GM18505 (cell line): ENCODE results near the gene HIVEP3.

Experiments used
- ATAC-seq: cut with Tn5 transposase; IDR thresholded peaks from one replicate; pipeline ENCODE4 v1.9.1; 2021; ENCODE audit not compliant: unreplicated experiment
- POLR2A ChIP-seq: IDR thresholded peaks from 4 replicates; pipeline ENCODE4 v1.6.1; 2011; ENCODE audit warnings: borderline replicate concordance; ENCODE audit not compliant: insufficient read depth, insufficient read length; ENCODE audit errors: extremely low read depth

The HIVEP3 gene

DNA sequence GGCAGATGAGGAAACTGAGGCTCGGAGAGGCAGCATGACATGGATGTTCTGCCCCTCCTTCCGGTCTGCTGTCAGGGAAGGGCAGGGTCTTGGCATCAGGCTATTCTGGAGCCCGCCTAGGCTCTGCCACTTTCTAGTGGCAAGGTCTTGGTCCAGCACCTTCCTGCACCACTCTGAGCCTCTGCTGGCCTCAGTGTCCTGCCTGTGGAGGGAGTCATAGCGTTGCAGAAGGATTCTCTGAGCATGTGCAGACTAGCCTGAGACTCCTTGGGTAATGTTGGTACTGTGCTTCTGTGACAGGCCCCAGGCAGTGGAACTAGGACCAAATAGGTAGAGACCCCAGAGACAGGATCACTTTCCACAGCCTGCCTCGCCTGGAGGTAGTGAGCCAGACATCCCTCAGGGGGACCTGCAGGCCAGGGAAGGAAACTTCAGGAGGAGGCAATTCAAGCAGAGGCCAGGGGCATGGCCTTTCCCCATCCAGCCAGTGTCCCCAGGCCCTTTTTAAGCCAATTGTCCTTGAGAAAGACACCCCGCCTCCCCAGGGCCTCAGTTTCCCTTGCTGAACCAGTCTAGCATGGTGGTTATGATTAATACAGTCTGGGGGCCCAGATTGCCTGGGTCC, 444.9 kb downstream of the HIVEP3 start:
- no peak for TF ChIP-seq POLR2A
- no peak for ATAC-seq

DNA sequence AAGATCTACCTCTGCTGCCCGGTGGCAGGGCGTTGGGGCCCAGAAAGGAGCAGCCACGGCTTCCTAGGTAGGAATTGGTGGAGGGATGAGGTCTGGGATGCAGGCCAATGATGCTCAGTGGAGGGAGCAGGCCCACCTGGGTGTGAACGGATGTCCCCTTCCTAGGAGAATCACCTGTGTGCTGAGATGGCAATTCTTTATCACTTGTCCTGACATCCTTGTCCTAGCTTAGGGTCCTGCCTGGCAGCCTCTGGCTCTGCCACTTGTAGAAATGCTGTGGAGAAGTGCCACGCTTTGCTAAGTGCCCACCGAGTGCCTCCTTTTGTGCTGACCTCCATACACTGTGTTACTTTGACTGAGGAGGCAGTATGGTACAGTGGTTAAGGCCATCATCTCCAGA, 447.1 kb downstream of the HIVEP3 start:
- TF ChIP-seq POLR2A, result no peak
- no peak for ATAC-seq

GRCh38 chr1:41469706-41470105, 449.0 kb downstream of the HIVEP3 start:
- ATAC-seq, result no peak
- TF ChIP-seq POLR2A, result no peak

DNA sequence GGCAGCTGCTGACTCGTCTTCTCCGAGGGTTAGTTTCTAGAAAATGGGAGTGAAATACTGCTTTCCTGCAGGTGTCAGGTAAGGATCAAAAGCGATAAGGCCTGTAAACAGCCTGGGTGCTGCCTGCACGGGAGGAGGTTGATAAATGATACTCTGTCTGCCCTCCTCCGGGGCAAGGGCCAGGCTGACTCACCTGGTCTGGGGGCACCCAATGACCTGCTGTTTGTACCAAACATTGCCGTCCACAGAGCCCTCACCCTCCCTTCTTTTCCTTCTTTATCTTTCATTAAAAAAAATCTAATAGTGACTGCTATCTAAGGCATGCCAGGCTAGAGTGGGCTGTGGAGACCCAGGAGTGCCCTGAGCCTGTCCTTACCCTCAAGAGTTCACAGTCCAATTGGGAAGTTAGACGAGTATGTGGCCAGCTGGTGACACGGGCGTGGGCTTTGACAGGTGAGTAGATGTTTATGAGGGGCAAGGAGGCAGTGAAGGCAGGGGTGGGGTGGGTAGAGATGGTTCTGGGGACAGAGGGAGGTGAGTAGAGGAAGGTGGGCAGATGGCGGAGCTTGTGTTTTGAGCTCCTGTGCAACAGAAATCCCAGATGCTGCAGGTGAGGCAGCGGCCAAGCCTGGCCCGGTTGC, 450.5 kb downstream of the HIVEP3 start:
- no peak for TF ChIP-seq POLR2A
- ATAC-seq, result no peak

DNA sequence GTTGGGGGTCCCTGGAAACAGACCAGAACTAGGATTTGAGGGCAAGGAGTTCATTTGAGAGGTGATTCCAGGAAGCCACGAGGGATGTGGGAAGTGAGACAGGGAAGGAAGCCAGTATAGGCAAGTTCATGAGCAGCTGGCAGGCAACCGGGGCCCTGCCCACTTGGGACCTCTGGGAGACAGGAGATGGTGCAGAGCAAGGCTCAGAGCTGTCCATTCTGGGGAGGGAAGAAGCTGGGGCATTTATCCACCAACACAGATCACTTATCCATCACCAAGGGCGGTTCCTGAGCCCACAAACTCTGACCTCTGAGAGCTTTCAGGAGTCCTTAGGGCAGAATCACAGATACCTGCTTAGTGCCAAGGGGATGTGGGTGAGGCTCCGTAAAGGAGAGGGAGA, 451.0 kb downstream of the HIVEP3 start:
- TF ChIP-seq POLR2A, result no peak
- no peak for ATAC-seq

DNA sequence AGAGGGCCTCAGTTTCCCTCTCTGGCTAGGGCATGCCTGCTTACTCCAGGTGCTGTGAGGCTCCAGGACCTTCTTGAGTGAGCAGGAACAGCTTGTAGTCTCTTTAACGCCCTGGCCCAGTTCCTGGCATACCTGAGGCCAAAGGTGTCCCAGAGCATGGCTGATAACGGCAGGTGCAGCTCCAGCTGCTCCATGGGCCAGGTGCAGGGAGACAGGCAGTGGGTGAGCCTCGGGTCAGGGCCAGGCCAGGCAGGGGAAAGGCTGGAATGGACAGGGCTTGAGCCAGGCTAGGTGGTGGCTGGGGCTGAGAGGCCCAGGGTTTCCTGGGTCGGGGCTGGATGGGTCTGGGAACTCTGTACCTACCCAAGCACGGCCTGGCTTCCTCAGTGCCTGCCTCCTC, 452.6 kb downstream of the HIVEP3 start:
- TF ChIP-seq POLR2A, result no peak
- ATAC-seq, result no peak

DNA sequence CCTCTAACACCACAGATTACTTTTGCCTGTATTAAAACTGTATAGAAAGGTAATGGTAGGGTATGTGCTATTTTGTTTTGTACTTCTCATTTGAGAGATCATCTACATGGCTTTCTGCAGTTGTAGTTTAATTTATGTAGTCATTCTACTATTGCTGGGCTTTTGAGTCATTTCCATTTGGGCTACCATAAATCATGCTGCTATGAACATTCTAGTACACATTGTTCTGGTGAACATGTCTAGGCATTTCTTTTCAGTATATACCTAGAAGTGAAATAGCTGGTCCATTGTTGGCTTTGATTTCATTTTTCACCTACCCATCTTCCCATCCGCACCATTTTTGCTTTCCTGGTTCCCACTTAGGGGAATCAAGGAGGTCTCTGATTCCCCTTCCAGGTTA, 453.0 kb downstream of the HIVEP3 start:
- no peak for TF ChIP-seq POLR2A
- ATAC-seq, result no peak

DNA sequence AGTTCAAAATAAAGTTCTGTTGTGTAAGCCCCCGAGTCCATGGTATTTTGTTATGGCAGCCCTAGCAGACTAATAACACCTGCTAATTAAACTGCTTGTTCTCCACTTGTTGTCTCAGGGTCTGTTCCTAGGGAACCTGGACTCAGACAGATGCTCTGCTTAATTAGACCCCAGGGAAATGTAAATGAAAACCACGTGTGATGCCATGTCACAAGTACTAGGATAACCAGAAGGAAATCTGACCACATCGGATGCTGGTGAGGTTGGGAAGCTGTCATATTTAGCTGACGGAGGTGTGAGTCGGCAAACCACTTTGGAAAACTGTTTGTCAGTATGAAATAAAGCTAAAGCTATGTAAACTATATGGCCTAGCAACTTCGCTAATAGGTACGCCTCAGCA, 453.8 kb downstream of the HIVEP3 start:
- ATAC-seq, result no peak

GRCh38 chr1:41463516-41463915, 455.2 kb downstream of the HIVEP3 start:
- no peak for TF ChIP-seq POLR2A
- ATAC-seq, result no peak

More for the DNA sequence above, 453.8 kb downstream of the HIVEP3 start:
- TF ChIP-seq POLR2A, result no peak

DNA sequence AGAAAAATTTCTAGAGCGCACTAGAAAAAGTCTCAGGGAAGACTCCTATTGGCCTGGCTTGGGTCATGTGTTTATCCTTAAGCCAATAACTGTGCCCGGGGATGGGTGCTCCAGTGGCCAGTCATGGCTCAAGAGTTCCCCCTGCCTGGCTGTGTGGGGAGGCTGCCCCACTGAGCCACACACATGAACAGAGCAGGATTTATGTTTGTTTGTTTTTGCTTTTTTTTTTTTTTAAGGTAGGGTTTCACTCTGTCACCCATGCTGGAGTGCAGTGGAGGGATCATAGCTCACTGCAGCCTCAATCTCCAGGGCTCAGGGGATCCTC, 456.1 kb downstream of the HIVEP3 start:
- no peak for ATAC-seq

GRCh38 chr1:41461790-41462679, 456.7 kb downstream of the HIVEP3 start:
- ATAC-seq, result no peak
- no peak for TF ChIP-seq POLR2A

More for the DNA sequence above, 456.1 kb downstream of the HIVEP3 start:
- no peak for TF ChIP-seq POLR2A

DNA sequence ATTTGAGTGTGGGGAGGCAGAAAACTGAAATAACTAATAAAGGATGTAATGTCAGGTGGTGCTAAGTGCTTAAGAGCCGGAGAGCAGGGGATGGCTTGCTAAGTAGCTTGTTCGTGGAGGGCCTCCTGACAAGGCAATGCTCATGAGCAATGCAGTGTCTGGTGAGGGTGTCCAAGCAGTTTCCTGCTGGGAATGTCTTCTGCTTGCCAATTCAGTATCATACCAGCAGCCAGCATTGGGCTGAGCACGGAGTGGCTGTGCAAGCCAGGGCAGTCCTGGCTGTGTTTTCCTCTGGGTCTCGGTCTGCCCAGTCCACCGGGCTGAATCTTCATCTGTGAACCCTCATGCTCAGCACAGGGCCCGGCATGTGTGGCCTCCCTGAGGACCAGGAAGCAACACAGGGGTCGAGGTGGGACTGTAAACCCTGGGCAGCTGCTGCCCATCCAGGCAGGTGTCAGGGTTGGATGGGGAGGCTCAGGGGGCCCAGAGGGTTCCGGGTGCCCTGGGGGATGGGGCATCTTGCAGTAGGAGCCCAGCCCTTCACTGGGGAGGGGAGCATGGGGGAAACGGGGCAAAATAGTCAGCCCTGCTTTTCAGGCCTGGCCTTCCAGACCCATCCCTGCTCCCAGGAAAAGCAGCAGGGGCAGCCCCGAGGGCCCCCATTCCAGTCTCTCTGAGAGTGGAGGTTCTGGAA, 461.7 kb downstream of the HIVEP3 start:
- no peak for ATAC-seq

More for the DNA sequence above, 461.7 kb downstream of the HIVEP3 start:
- no peak for TF ChIP-seq POLR2A
